Epithelial cell of esophagus (primary cell): ENCODE results near the gene EPB41L1.
A peak's percentile ranks its signal among the peaks of the same experiment; 100 is the strongest.

Source experiments
- DNase-seq: peaks from one replicate; pipeline ENCODE4 v3.0.0; 2010; ENCODE audit warnings: low read depth
- H3K4me3 ChIP-seq: 2 replicates; pipeline ENCODE4 v1.5.1; 2011; ENCODE audit warnings: mild to moderate bottlenecking, low read length, control low read depth
- CTCF ChIP-seq: IDR thresholded peaks from 2 replicates; pipeline ENCODE4 v1.5.1; 2011; ENCODE audit warnings: low read depth, mild to moderate bottlenecking, low read length, control low read depth, inconsistent platforms; ENCODE audit not compliant: insufficient read depth; ENCODE audit errors: missing control alignments

Gene EPB41L1

GRCh38 chr20:36273414-36274180 is 119.1 kb downstream of the EPB41L1 start:
- peak; percentile 40 for DNase-seq
- TF ChIP-seq CTCF = peak; percentile 45
- no peak overlapping the region for H3K4me3 ChIP-seq

GRCh38 chr20:36274181-36274841 is 119.8 kb downstream of the EPB41L1 start:
- H3K4me3 ChIP-seq = no peak overlapping the region
- DNase-seq = no peak
- TF ChIP-seq CTCF = no peak

GRCh38 chr20:36275011-36275410 is 120.5 kb downstream of the EPB41L1 start:
- DNase-seq = no peak
- TF ChIP-seq CTCF = no peak
- H3K4me3 ChIP-seq = no peak overlapping the region

- no peak overlapping the region for H3K4me3 ChIP-seq
- DNase-seq = no peak
- no peak for TF ChIP-seq CTCF
Measured at GRCh38 chr20:36275441-36276189, 121.1 kb downstream of the EPB41L1 start.

- no peak for DNase-seq
- no peak overlapping the region for H3K4me3 ChIP-seq
- TF ChIP-seq CTCF = no peak
Measured at GRCh38 chr20:36277546-36277945, 123.0 kb downstream of the EPB41L1 start.

- TF ChIP-seq CTCF = no peak
- no peak for DNase-seq
Measured at GRCh38 chr20:36279362-36279761, 124.8 kb downstream of the EPB41L1 start.

More at GRCh38 chr20:36279362-36279761, 124.8 kb downstream of the EPB41L1 start:
- H3K4me3 ChIP-seq = no peak overlapping the region
